ENCODE results near the gene RPA1. TPM values are rescaled to one million over a fixed set of nuclear protein-coding genes. Genes with fewer than 3 reads are reported as not detected.

RPA1 gene
- total RNA-seq, 1 experiment from 2014 or later: 150 TPM

- CTCF ChIA-PET: no interaction called here
- TF ChIP-seq SIN3A (IDR thresholded peaks at IDR 0.05; ENCODE audit: borderline replicate concordance, insufficient read depth, low read depth, low read length) (no peak), CTCF (IDR thresholded peaks at IDR 0.05) (no peak), TCF7L2 (IDR thresholded peaks at IDR 0.05; ENCODE audit: low read depth, low read length) (no peak), POLR2AphosphoS5 (IDR thresholded peaks at IDR 0.05; ENCODE audit: low read depth, low read length) (no peak), REST (IDR thresholded peaks at IDR 0.05; ENCODE audit: insufficient read depth in 1 of 2, low read depth in 2 of 2, low read length in 1 of 2) (no peak)
- no peaks in the 10 kb centered on the region for H3K9me3 ChIP-seq (ENCODE audit: control insufficient read depth, insufficient read depth, low read depth, low read length)
- no peaks in the 10 kb centered on the region for H3K27me3 ChIP-seq (ENCODE audit: control insufficient read depth, insufficient read depth, low read length)
- intact Hi-C loops (cut with micrococcal nuclease; ENCODE audit: unreplicated experiment) (no loop called here), in situ Hi-C loops (cut with HindIII; ENCODE audit: low pct_unique_long_range_greater_than_20kb, low sequenced_read_pairs) (no loop called here)
- no TSS peak for BruUV-seq (replicated peaks)
- DNase-seq (ENCODE audit: low read depth, low spot score) (no peak), ATAC-seq (no peak)
- no peaks in the 10 kb centered on the region for H3K4me1 ChIP-seq (ENCODE audit: control insufficient read depth, insufficient read depth, low read length)
- no peak overlapping the region for H3K4me3 ChIP-seq (ENCODE audit: low read depth in 2 of 2, low read length in 2 of 2)
- H3K36me3 ChIP-seq (ENCODE audit: control insufficient read depth, insufficient read depth, low read length): peaks cover 5% of the 10 kb centered on the region
- POLR2A ChIA-PET: no interaction called here
- no peak overlapping the region for H3K27ac ChIP-seq (ENCODE audit: low read length)
Observed at GRCh38 chr17:1883536-1883935, 53.7 kb downstream of the RPA1 start.

- TF ChIP-seq CTCF (IDR thresholded peaks at IDR 0.05) (no peak), SIN3A (IDR thresholded peaks at IDR 0.05; ENCODE audit: borderline replicate concordance, insufficient read depth, low read depth, low read length) (no peak), POLR2AphosphoS5 (IDR thresholded peaks at IDR 0.05; ENCODE audit: low read depth, low read length) (no peak), TCF7L2 (IDR thresholded peaks at IDR 0.05; ENCODE audit: low read depth, low read length) (no peak), REST (IDR thresholded peaks at IDR 0.05; ENCODE audit: insufficient read depth in 1 of 2, low read depth in 2 of 2, low read length in 1 of 2) (no peak)
- intact Hi-C loops (cut with micrococcal nuclease; ENCODE audit: unreplicated experiment): no loop called here
- Histone ChIP-seq H3K27me3 (ENCODE audit: control insufficient read depth, insufficient read depth, low read length) (no peaks in the 10 kb centered on the region), H3K4me1 (ENCODE audit: control insufficient read depth, insufficient read depth, low read length) (no peaks in the 10 kb centered on the region), H3K27ac (ENCODE audit: low read length) (no peak overlapping the region), H3K36me3 (ENCODE audit: control insufficient read depth, insufficient read depth, low read length) (peaks cover 3% of the 10 kb centered on the region; the same call in 1 of the 2 replicates), H3K4me3 (ENCODE audit: low read depth in 2 of 2, low read length in 2 of 2) (no peak overlapping the region), H3K9me3 (ENCODE audit: control insufficient read depth, insufficient read depth, low read depth, low read length) (no peaks in the 10 kb centered on the region)
- ATAC-seq (no peak), DNase-seq (ENCODE audit: low read depth, low spot score) (no peak)
- in situ Hi-C loops (cut with HindIII; ENCODE audit: low pct_unique_long_range_greater_than_20kb, low sequenced_read_pairs): no loop called here
- no TSS peak for BruUV-seq (replicated peaks)
- ChIA-PET CTCF (no interaction called here), POLR2A (no interaction called here)
Observed at GRCh38 chr17:1888741-1889140, 58.9 kb downstream of the RPA1 start.
